SK-N-SH (cell line): ENCODE measurements around the gene DCHS1. TPM values are rescaled to one million over a fixed set of nuclear protein-coding genes. Genes with fewer than 3 reads are reported as not detected.
A peak's percentile ranks its signal among the peaks of the same experiment; 100 is the strongest.

Experiments
- CTCF ChIA-PET: fragments of 300-600, 350-600 bp; formaldehyde crosslinking; extraction: SDS; loops from one replicate; lab custom pipeline; 2021; lab: Yijun Ruan, JAX
- POLR2A ChIA-PET: fragments of 350-600 bp; sonication (Branson Sonifier 250); formaldehyde crosslinking; extraction: SDS; loops from one replicate; lab custom pipeline; 2020; ENCODE audit warnings: antibody characterized with exemption, inconsistent platforms; lab: Yijun Ruan, JAX
- DNase-seq: peaks from one replicate; pipeline ENCODE4 v3.0.0; 2012
- H2AFZ ChIP-seq: fragments of 200-600 bp; sonication (generic); 2 replicates; pipeline ENCODE4 v1.8.1; 2016; ENCODE audit warnings: antibody characterized with exemption, mild to moderate bottlenecking, low read depth
- H3F3A ChIP-seq: fragments of 200-600 bp; sonication (generic); replicated peaks from 2 replicates; pipeline ENCODE3; 2016; ENCODE audit warnings: antibody characterized with exemption, mild to moderate bottlenecking; ENCODE audit not compliant: insufficient read depth
- H3K27ac ChIP-seq, 2 experiments: fragments of 200-500 bp in 1 of 2; fragments of 200-600 bp in 1 of 2; sonication (Bioruptor generic) in 1 of 2; sonication (generic), shearing (Covaris generic) in 1 of 2; 2 replicates each; pipeline versions ENCODE4 v1.5.1 to v1.6.1; 2014 to 2016; ENCODE audit warnings: low read depth in 2 of 2, inconsistent platforms in 1 of 2, low read length in 1 of 2, mild to moderate bottlenecking in 1 of 2, mixed read lengths in 1 of 2
- H3K27me3 ChIP-seq: fragments of 200-600 bp; sonication (generic), shearing (Covaris generic); 2 replicates; pipeline ENCODE4 v1.6.1; 2016; ENCODE audit warnings: mixed run types; ENCODE audit not compliant: insufficient read depth
- H3K36me3 ChIP-seq, 2 experiments: fragments of 200-500 bp in 1 of 2; fragments of 200-600 bp in 1 of 2; sonication (Bioruptor generic) in 1 of 2; sonication (generic) in 1 of 2; replicated peaks in 1 of 2; 2 replicates each; pipeline versions ENCODE3 to v1.5.1; 2014 to 2016; ENCODE audit warnings: low read length in 1 of 2, mild to moderate bottlenecking in 1 of 2; ENCODE audit not compliant: insufficient read depth in 2 of 2, control insufficient read depth in 1 of 2
- H3K4me1 ChIP-seq, 2 experiments: fragments of 200-500 bp in 1 of 2; fragments of 200-600 bp in 1 of 2; sonication (Bioruptor generic) in 1 of 2; sonication (generic), shearing (Covaris generic) in 1 of 2; 2 replicates each; pipeline versions ENCODE4 v1.5.1 to v1.6.1; 2014 to 2016; ENCODE audit warnings: low read depth in 1 of 2, low read length in 1 of 2, mixed run types in 1 of 2; ENCODE audit not compliant: insufficient read depth in 2 of 2, control insufficient read depth in 1 of 2
- H3K4me2 ChIP-seq: fragments of 200-600 bp; sonication (generic), shearing (Covaris generic); 2 replicates; pipeline ENCODE4 v1.6.1; 2017; ENCODE audit warnings: mixed run types
- H3K4me3 ChIP-seq, 2 experiments: fragments of 200-500 bp in 1 of 2; fragments of 200-600 bp in 1 of 2; sonication (Bioruptor generic) in 1 of 2; sonication (generic), shearing (Covaris generic) in 1 of 2; 2 replicates each; pipeline versions ENCODE4 v1.5.1 to v1.8.1; 2014 to 2016; ENCODE audit warnings: low read depth in 2 of 2, inconsistent platforms in 1 of 2, low read length in 1 of 2, mild to moderate bottlenecking in 1 of 2, mixed read lengths in 1 of 2, moderate library complexity in 1 of 2
- H3K79me2 ChIP-seq: fragments of 200-600 bp; sonication (generic); 2 replicates; pipeline ENCODE4 v1.8.1; 2017; ENCODE audit warnings: mild to moderate bottlenecking; ENCODE audit not compliant: insufficient read depth
- H3K9ac ChIP-seq: fragments of 200-600 bp; sonication (generic); 2 replicates; pipeline ENCODE4 v1.6.1; 2017; ENCODE audit warnings: mixed run types
- H3K9me2 ChIP-seq: fragments of 200-600 bp; sonication (generic); 2 replicates; pipeline ENCODE4 v1.6.1; 2017; ENCODE audit warnings: mixed run types
- H3K9me3 ChIP-seq: fragments of 200-600 bp; sonication (generic); 2 replicates; pipeline ENCODE4 v1.6.1; 2017; ENCODE audit warnings: mixed run types, mild to moderate bottlenecking, moderate library complexity
- H4K20me1 ChIP-seq: fragments of 200-600 bp; sonication (generic); 2 replicates; pipeline ENCODE4 v1.6.1; 2017; ENCODE audit warnings: mild to moderate bottlenecking, mixed run types; ENCODE audit not compliant: insufficient read depth
- CTCF ChIP-seq: fragments of 200-600 bp; sonication (generic); IDR thresholded peaks from 2 replicates; pipeline ENCODE4 v1.6.1; 2017; ENCODE audit warnings: antibody characterized with exemption, mild to moderate bottlenecking, moderate library complexity
- EP300 ChIP-seq, 2 experiments: IDR thresholded peaks; 2 replicates each; pipeline versions ENCODE4 v1.4.0 to v1.6.1; 2012; ENCODE audit warnings: borderline replicate concordance in 1 of 2, low read depth in 1 of 2, low read length in 1 of 2
- FOSL2 ChIP-seq: IDR thresholded peaks from 2 replicates; pipeline ENCODE4 v1.4.0; 2012; ENCODE audit warnings: low read depth, mild to moderate bottlenecking, moderate library complexity, borderline replicate concordance
- FOXM1 ChIP-seq: IDR thresholded peaks from 2 replicates; pipeline ENCODE4 v1.4.0; 2012; ENCODE audit warnings: low read depth, mild to moderate bottlenecking
- GABPA ChIP-seq: IDR thresholded peaks from 2 replicates; pipeline ENCODE4 v1.4.0; 2012; ENCODE audit warnings: low read depth, mild to moderate bottlenecking
- GATA2 ChIP-seq: sonication (generic); formaldehyde crosslinking; IDR thresholded peaks from 2 replicates; pipeline ENCODE4 v1.5.0; 2020; ENCODE audit warnings: mild to moderate bottlenecking, missing genetic modification reagents
- JUND ChIP-seq: IDR thresholded peaks from 2 replicates; pipeline ENCODE4 v1.4.0; 2012
- MAX ChIP-seq: IDR thresholded peaks from 2 replicates; pipeline ENCODE4 v1.4.0; 2012; ENCODE audit warnings: low read depth
- MXI1 ChIP-seq: IDR thresholded peaks from 2 replicates; pipeline ENCODE4 v1.6.1; 2012; ENCODE audit warnings: mild to moderate bottlenecking, low read depth, low read length, improper control_type of control experiment
- PBX3 ChIP-seq: IDR thresholded peaks from 2 replicates; pipeline ENCODE4; 2012
- RCOR1 ChIP-seq: fragments of 150-350 bp; IDR thresholded peaks from 2 replicates; pipeline ENCODE4 v1.6.1; 2017; ENCODE audit warnings: antibody characterized with exemption, low read length
- RFX5 ChIP-seq: IDR thresholded peaks from 2 replicates; pipeline ENCODE4 v1.6.1; 2012; ENCODE audit warnings: mild to moderate bottlenecking, improper control_type of control experiment, low read length
- RXRA ChIP-seq: IDR thresholded peaks from 2 replicates; pipeline ENCODE4 v1.4.0; 2012; ENCODE audit warnings: low read depth, mild to moderate bottlenecking, borderline replicate concordance
- TCF12 ChIP-seq: IDR thresholded peaks from 2 replicates; pipeline ENCODE4 v1.4.0; 2012
- TEAD4 ChIP-seq: IDR thresholded peaks from 2 replicates; pipeline ENCODE4 v1.4.0; 2012; ENCODE audit warnings: mild to moderate bottlenecking, borderline replicate concordance; ENCODE audit not compliant: insufficient read depth
- USF1 ChIP-seq: IDR thresholded peaks from 2 replicates; pipeline ENCODE4 v1.4.0; 2012; ENCODE audit warnings: low read depth, borderline replicate concordance
- ZBTB33 ChIP-seq: IDR thresholded peaks from 2 replicates; pipeline ENCODE4 v1.4.0; 2012; ENCODE audit warnings: low read depth, borderline replicate concordance
- WGBS: methylation state at CpG from one replicate; pipeline ENCODE4 v1.1.6; 2017; ENCODE audit warnings: low lambda C conversion rate; 5-methylcytosine and 5-hydroxymethylcytosine counted together
- polyA plus RNA-seq, 3 experiments: library from polyadenylated mRNA; depleted of rRNA; stranded (reverse); fragments of >200 nt; gene quantifications; 2 replicates each; pipeline ENCODE4 v1.2.3, GENCODE V29; 2012

Gene DCHS1
- polyA plus RNA-seq, 1 of the 3 experiments (the other 2 are of a cell fraction): 5.7 TPM

- Histone ChIP-seq H3K4me1 (no peaks in the 10 kb centered on the region), H4K20me1 (no peaks in the 10 kb centered on the region), H3K9me2 (no peaks in the 10 kb centered on the region), H3K4me2 (no peak overlapping the region), H3K27ac (no peak overlapping the region), H3K27me3 (no peaks in the 10 kb centered on the region), H3K79me2 (peaks cover 14% of the 10 kb centered on the region; the same call in 1 of the 2 replicates), H3K4me3 (no peak overlapping the region), H3K9ac (no peak overlapping the region), H3F3A (peaks cover 6% of the 10 kb centered on the region), H3K9me3 (no peaks in the 10 kb centered on the region; the same call in 1 of the 2 replicates), H2AFZ (no peak overlapping the region), H3K36me3 (peaks cover 21 to 53% of the 10 kb centered on the region in 2 experiments)
- TF ChIP-seq FOXM1 (no peak), MAX (no peak), RFX5 (no peak), GABPA (no peak), FOSL2 (no peak), ZBTB33 (no peak), RCOR1 (no peak), GATA2 (CRISPR knock-in tag) (no peak), RXRA (no peak)
- DNase-seq: no peak
- 92% methylated on average over 2 of the region's 3 CpGs for WGBS
- ChIA-PET POLR2A (interaction anchor here (1.2 kb wide), 1 partner anchor 10 kb away, joined by 5 read pairs; no protein-coding TSS in a partner anchor), CTCF (interaction anchor here (1.0 kb wide), 1 partner anchor 15 kb away, joined by 3 read pairs; no protein-coding TSS in a partner anchor)
Observed at GRCh38 chr11:6594142-6594768, 61.4 kb downstream of the DCHS1 start.

GRCh38 chr11:6588018-6588417, 67.6 kb downstream of the DCHS1 start:
- 67% methylated on average over 1 of the region's 1 CpG for WGBS
- ChIA-PET POLR2A (no interaction called here), CTCF (interaction anchor here (1.1 to 1.5 kb wide), 3 partner anchors 96 to 209 kb away, joined by 3 to 5 read pairs (median 4); no protein-coding TSS in a partner anchor)
- Histone ChIP-seq H3K9ac (no peak overlapping the region), H3K4me2 (0 out of 2 replicates have a peak overlapping the region, but pooled peaks have one; percentile 23), H3K4me3 (no peak overlapping the region), H3K79me2 (no peaks in the 10 kb centered on the region), H2AFZ (peak overlapping the region; percentile 8; the same call in 1 of the 2 replicates), H3K9me2 (no peaks in the 10 kb centered on the region), H3F3A (peaks cover 12% of the 10 kb centered on the region), H3K36me3 (peaks cover 6 to 18% of the 10 kb centered on the region in 2 experiments), H3K27ac (no peak overlapping the region), H3K27me3 (no peaks in the 10 kb centered on the region), H3K9me3 (peaks cover 18% of the 10 kb centered on the region; the same call in 1 of the 2 replicates), H4K20me1 (no peaks in the 10 kb centered on the region), H3K4me1 (peaks cover 8 to 11% of the 10 kb centered on the region in 2 experiments; a peak in 2 of 4 replicates)
- no peak for DNase-seq
- TF ChIP-seq GABPA: no peak
- TF ChIP-seq PBX3: peak; percentile 60; the same call in 1 of the 2 replicates
- TF ChIP-seq JUND: no peak
- 0 out of 2 replicates have a peak, but pooled peaks have one; percentile 8 for TF ChIP-seq TCF12
- TF ChIP-seq TEAD4: no peak
- no peak for TF ChIP-seq EP300 (IDR thresholded peaks at IDR 0.05; ENCODE audit: borderline replicate concordance in 1 of 2, low read depth in 1 of 2, low read length in 1 of 2)
- TF ChIP-seq GATA2 (CRISPR knock-in tag): no peak
- TF ChIP-seq USF1: no peak
- TF ChIP-seq CTCF: no peak
- no peak for TF ChIP-seq MXI1
